ENCODE results near the gene ABAT.

ABAT gene

GRCh38 chr16:8768283-8768682 is 93.9 kb downstream of the ABAT start:
- H3K9ac ChIP-seq (ENCODE audit: low read length), result no peak overlapping the region
- no peak overlapping the region for H2AFZ ChIP-seq (ENCODE audit: low read depth, low read length)
- H3K27ac ChIP-seq (ENCODE audit: low read length), result no peak overlapping the region
- no peaks in the 10 kb centered on the region for H4K20me1 ChIP-seq (ENCODE audit: insufficient read depth, low read length)
- TF ChIP-seq, protein P1, sequence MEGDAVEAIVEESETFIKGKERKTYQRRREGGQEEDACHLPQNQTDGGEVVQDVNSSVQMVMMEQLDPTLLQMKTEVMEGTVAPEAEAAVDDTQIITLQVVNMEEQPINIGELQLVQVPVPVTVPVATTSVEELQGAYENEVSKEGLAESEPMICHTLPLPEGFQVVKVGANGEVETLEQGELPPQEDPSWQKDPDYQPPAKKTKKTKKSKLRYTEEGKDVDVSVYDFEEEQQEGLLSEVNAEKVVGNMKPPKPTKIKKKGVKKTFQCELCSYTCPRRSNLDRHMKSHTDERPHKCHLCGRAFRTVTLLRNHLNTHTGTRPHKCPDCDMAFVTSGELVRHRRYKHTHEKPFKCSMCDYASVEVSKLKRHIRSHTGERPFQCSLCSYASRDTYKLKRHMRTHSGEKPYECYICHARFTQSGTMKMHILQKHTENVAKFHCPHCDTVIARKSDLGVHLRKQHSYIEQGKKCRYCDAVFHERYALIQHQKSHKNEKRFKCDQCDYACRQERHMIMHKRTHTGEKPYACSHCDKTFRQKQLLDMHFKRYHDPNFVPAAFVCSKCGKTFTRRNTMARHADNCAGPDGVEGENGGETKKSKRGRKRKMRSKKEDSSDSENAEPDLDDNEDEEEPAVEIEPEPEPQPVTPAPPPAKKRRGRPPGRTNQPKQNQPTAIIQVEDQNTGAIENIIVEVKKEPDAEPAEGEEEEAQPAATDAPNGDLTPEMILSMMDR (IDR thresholded peaks at IDR 0.05; ENCODE audit: low read depth, low read length), result no peak
- TF ChIP-seq EZH2phosphoT487 (IDR thresholded peaks at IDR 0.05; ENCODE audit: low read depth), result no peak
- no peaks in the 10 kb centered on the region for H3K4me1 ChIP-seq (ENCODE audit: low read length)
- H3K4me3 ChIP-seq (ENCODE audit: low read length), result no peak overlapping the region
- no peak overlapping the region for H3K4me2 ChIP-seq (ENCODE audit: low read length)
- no peaks in the 10 kb centered on the region for H3K36me3 ChIP-seq (replicated peaks; ENCODE audit: low read depth, low read length)
- no peaks in the 10 kb centered on the region for H3K27me3 ChIP-seq (ENCODE audit: low read depth, low read length)
- H3K9me3 ChIP-seq (ENCODE audit: insufficient read depth, low read length), result no peaks in the 10 kb centered on the region
- no peaks in the 10 kb centered on the region for H3K79me2 ChIP-seq (ENCODE audit: low read length)

GRCh38 chr16:8768692-8769091 is 94.3 kb downstream of the ABAT start:
- H3K36me3 ChIP-seq (replicated peaks; ENCODE audit: low read depth, low read length), result no peaks in the 10 kb centered on the region
- H3K4me2 ChIP-seq (ENCODE audit: low read length), result no peak overlapping the region
- no peaks in the 10 kb centered on the region for H3K79me2 ChIP-seq (ENCODE audit: low read length)
- no peak overlapping the region for H3K9ac ChIP-seq (ENCODE audit: low read length)
- no peaks in the 10 kb centered on the region for H4K20me1 ChIP-seq (ENCODE audit: insufficient read depth, low read length)
- H3K27me3 ChIP-seq (ENCODE audit: low read depth, low read length), result no peaks in the 10 kb centered on the region
- no peak overlapping the region for H3K27ac ChIP-seq (ENCODE audit: low read length)
- TF ChIP-seq EZH2phosphoT487 (IDR thresholded peaks at IDR 0.05; ENCODE audit: low read depth), result no peak
- TF ChIP-seq, protein P1 (IDR thresholded peaks at IDR 0.05; ENCODE audit: low read depth, low read length), result no peak
- H3K4me1 ChIP-seq (ENCODE audit: low read length), result no peaks in the 10 kb centered on the region
- no peaks in the 10 kb centered on the region for H3K9me3 ChIP-seq (ENCODE audit: insufficient read depth, low read length)
- no peak overlapping the region for H2AFZ ChIP-seq (ENCODE audit: low read depth, low read length)
- H3K4me3 ChIP-seq (ENCODE audit: low read length), result no peak overlapping the region

GRCh38 chr16:8773537-8773936 is 99.1 kb downstream of the ABAT start:
- Histone ChIP-seq H3K36me3 (replicated peaks; ENCODE audit: low read depth, low read length) (no peaks in the 10 kb centered on the region), H3K4me1 (ENCODE audit: low read length) (no peaks in the 10 kb centered on the region), H3K9me3 (ENCODE audit: insufficient read depth, low read length) (no peaks in the 10 kb centered on the region), H4K20me1 (ENCODE audit: insufficient read depth, low read length) (no peaks in the 10 kb centered on the region), H3K27ac (ENCODE audit: low read length) (no peak overlapping the region), H3K4me2 (ENCODE audit: low read length) (no peak overlapping the region), H2AFZ (ENCODE audit: low read depth, low read length) (no peak overlapping the region), H3K27me3 (ENCODE audit: low read depth, low read length) (no peaks in the 10 kb centered on the region), H3K79me2 (ENCODE audit: low read length) (no peaks in the 10 kb centered on the region), H3K4me3 (ENCODE audit: low read length) (no peak overlapping the region), H3K9ac (ENCODE audit: low read length) (no peak overlapping the region)
- no peak for TF ChIP-seq EZH2phosphoT487 (IDR thresholded peaks at IDR 0.05; ENCODE audit: low read depth)
- TF ChIP-seq, protein P1 (IDR thresholded peaks at IDR 0.05; ENCODE audit: low read depth, low read length), result no peak

DNA sequence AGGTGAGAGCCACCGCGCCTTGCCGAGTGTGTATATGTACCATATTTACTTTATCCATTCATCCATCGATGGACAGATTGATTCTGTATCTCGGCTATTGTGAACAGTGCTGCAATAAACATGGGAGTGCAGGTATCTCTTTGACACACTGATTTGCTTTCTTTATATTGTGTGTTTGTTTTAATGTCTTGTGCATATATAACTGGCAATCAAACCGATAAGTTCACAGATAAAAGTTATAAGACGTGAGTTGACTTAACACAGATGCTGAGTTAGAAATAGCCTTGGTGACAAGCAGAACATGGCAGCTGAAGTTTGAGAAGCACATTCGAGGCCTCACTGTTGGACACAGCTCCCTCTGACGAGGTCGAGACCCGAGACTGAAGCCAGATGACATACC is 99.8 kb downstream of the ABAT start:
- Histone ChIP-seq H3K4me3 (ENCODE audit: low read length) (no peak overlapping the region), H2AFZ (ENCODE audit: low read depth, low read length) (no peak overlapping the region), H3K27ac (ENCODE audit: low read length) (no peak overlapping the region), H3K36me3 (replicated peaks; ENCODE audit: low read depth, low read length) (no peaks in the 10 kb centered on the region), H3K9me3 (ENCODE audit: insufficient read depth, low read length) (no peaks in the 10 kb centered on the region), H3K27me3 (ENCODE audit: low read depth, low read length) (no peaks in the 10 kb centered on the region), H3K79me2 (ENCODE audit: low read length) (no peaks in the 10 kb centered on the region), H3K4me2 (ENCODE audit: low read length) (no peak overlapping the region), H3K4me1 (ENCODE audit: low read length) (no peaks in the 10 kb centered on the region), H3K9ac (ENCODE audit: low read length) (no peak overlapping the region), H4K20me1 (ENCODE audit: insufficient read depth, low read length) (no peaks in the 10 kb centered on the region)
- no peak for TF ChIP-seq EZH2phosphoT487 (IDR thresholded peaks at IDR 0.05; ENCODE audit: low read depth)
- TF ChIP-seq, protein P1 (IDR thresholded peaks at IDR 0.05; ENCODE audit: low read depth, low read length), result no peak
